Suprapubic skin (tissue), 4 donors: Measurements from ENCODE around the gene LRRIQ3. TPM values are rescaled to one million over a fixed set of nuclear protein-coding genes. Genes with fewer than 3 reads are reported as not detected.
"Not testable (repeated sequence)": the region's sequence is repeated elsewhere in the genome, so short reads cannot be mapped to it uniquely, and the experiment has no call there.

ENCODE experiments used
- DNase-seq, 2 donors: peaks; one replicate each; pipeline ENCODE4 v3.0.0-alpha.2; 2019; ENCODE audit warnings: low spot score in 2 of 2
- H3K27ac ChIP-seq: fragments of 200-600 bp; sonication (generic); one replicate; pipeline ENCODE4 v1.5.1; 2019
- H3K27me3 ChIP-seq: fragments of 200-600 bp; sonication (generic); one replicate; pipeline ENCODE4 v1.5.1; 2019
- H3K36me3 ChIP-seq: fragments of 200-600 bp; sonication (generic); one replicate; pipeline ENCODE4 v1.5.1; 2019
- H3K4me1 ChIP-seq: fragments of 200-600 bp; sonication (generic); one replicate; pipeline ENCODE4 v1.5.1; 2019
- H3K4me3 ChIP-seq: fragments of 200-600 bp; sonication (generic); one replicate; pipeline ENCODE4 v1.5.1; 2019; ENCODE audit warnings: mild to moderate bottlenecking
- H3K9me3 ChIP-seq: fragments of 200-600 bp; sonication (generic); one replicate; pipeline ENCODE4 v1.5.1; 2019
- EP300 ChIP-seq: sonication (generic); formaldehyde crosslinking; IDR thresholded peaks from one replicate; pipeline ENCODE4 v1.6.1; 2017; ENCODE audit warnings: antibody characterized with exemption
- POLR2A ChIP-seq, 2 donors: fragments of 450-650 bp; IDR thresholded peaks; one replicate each; pipeline ENCODE4 v1.6.1; 2017; ENCODE audit warnings: antibody characterized with exemption in 2 of 2, mild to moderate bottlenecking in 2 of 2, moderate library complexity in 2 of 2
- POLR2AphosphoS5 ChIP-seq, 3 donors: sonication (generic); formaldehyde crosslinking; IDR thresholded peaks; one replicate each; pipeline ENCODE4 v1.6.1; 2017; ENCODE audit warnings: antibody characterized with exemption in 3 of 3
- WGBS: methylation state at CpG from one replicate; pipeline ENCODE4 v1.1.5; 2018; 5-methylcytosine and 5-hydroxymethylcytosine counted together
- total RNA-seq, 4 donors: library from RNA; depleted of rRNA; stranded (reverse); fragments of >200 nt; gene quantifications; one replicate each; pipeline ENCODE4 v1.1.0, GENCODE V29; 2016
- TF ChIP-seq, protein P1 (sequence below), 2 donors: fragments of 200-600 bp in 1 of 2; fragments of 450-650 bp in 1 of 2; sonication (generic) in 1 of 2; IDR thresholded peaks; one replicate each; pipeline ENCODE4 v1.5.1; 2016 to 2019; ENCODE audit warnings: antibody characterized with exemption in 2 of 2, mild to moderate bottlenecking in 1 of 2, moderate library complexity in 1 of 2

The LRRIQ3 gene
- total RNA-seq, 4 donors from 2014 or later: 0.38 to 0.59 TPM; not detected in 2

DNA sequence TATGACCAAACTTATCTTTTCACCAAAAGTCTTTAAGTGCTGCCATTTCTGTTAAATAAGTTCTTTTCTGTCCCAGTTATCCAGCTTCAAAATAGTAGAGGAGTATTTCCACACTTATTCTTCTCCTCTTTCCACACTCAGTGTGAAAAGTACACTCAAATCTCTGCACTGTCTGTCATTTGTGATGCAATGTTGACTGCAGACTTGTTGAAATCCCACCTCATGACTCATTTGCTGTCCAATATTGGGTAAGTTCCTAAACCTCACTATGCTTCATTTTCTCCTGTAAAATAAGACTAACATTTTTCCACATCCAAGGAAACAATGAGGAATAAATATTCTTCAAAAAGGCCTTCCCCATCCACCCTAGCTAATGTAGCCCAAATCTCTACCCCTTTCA lies 17.5 kb downstream of the LRRIQ3 start:
- Histone ChIP-seq H3K4me3 (no peak overlapping the region), H3K9me3 (no peaks in the 10 kb centered on the region), H3K4me1 (no peaks in the 10 kb centered on the region), H3K36me3 (no peaks in the 10 kb centered on the region), H3K27me3 (no peaks in the 10 kb centered on the region), H3K27ac (no peak overlapping the region)
- TF ChIP-seq, protein P1, sequence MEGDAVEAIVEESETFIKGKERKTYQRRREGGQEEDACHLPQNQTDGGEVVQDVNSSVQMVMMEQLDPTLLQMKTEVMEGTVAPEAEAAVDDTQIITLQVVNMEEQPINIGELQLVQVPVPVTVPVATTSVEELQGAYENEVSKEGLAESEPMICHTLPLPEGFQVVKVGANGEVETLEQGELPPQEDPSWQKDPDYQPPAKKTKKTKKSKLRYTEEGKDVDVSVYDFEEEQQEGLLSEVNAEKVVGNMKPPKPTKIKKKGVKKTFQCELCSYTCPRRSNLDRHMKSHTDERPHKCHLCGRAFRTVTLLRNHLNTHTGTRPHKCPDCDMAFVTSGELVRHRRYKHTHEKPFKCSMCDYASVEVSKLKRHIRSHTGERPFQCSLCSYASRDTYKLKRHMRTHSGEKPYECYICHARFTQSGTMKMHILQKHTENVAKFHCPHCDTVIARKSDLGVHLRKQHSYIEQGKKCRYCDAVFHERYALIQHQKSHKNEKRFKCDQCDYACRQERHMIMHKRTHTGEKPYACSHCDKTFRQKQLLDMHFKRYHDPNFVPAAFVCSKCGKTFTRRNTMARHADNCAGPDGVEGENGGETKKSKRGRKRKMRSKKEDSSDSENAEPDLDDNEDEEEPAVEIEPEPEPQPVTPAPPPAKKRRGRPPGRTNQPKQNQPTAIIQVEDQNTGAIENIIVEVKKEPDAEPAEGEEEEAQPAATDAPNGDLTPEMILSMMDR (IDR thresholded peaks at IDR 0.05): no peak
- TF ChIP-seq POLR2A (IDR thresholded peaks at IDR 0.05) (no peak), POLR2AphosphoS5 (IDR thresholded peaks at IDR 0.05) (no peak), EP300 (no peak)
- DNase-seq: no peak

DNA sequence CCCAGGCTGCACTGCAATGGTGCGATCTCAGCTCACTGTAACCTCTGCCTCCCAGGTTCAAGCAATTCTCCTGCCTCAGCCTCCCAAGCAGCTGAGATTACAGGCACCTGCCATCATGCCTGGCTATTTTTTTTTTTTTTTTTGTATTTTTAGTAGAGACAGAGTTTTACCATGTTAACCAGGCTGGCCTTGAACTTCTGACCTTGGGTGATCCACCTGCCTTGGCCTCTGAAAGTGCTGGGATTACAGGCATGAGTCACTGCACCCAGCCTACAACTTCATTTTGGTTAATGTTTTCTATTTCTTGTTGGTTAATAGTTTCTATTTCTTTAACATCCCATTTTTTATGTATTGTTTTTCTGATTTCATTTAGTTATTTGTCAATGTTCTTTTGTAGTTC lies 23.6 kb downstream of the LRRIQ3 start:
- H3K4me1 ChIP-seq, H3K27ac ChIP-seq, H3K4me3 ChIP-seq, H3K36me3 ChIP-seq, H3K9me3 ChIP-seq, DNase-seq, H3K27me3 ChIP-seq: not testable (repeated sequence)
- 96% methylated on average over 1 of the region's 1 CpG for WGBS

DNA sequence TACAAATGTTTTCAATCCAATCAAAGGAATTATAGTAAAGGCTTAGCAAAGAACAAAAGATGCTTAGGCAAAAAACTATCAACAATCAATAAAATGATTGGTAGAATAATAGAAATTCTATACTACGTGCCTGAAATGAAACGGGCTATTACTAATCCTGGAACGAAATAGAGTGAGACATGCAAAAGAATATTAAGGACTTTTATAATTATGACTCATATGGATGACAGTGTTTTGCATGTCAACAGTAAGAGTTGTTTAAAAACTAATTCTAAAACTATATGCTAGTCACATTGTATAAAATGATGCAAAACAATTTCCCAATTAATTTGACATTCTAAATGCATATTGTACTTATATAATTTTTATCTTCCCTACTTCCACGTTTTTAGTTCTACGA lies 35.6 kb downstream of the LRRIQ3 start:
- no peak for TF ChIP-seq POLR2AphosphoS5 (IDR thresholded peaks at IDR 0.05)
- TF ChIP-seq EP300: no peak
- no peak for TF ChIP-seq POLR2A (IDR thresholded peaks at IDR 0.05)
- TF ChIP-seq, protein P1 (IDR thresholded peaks at IDR 0.05): no peak
- WGBS: 67% methylated on average over 5 of the region's 5 CpGs
- Histone ChIP-seq H3K4me1 (no peaks in the 10 kb centered on the region), H3K36me3 (no peaks in the 10 kb centered on the region), H3K27me3 (no peaks in the 10 kb centered on the region), H3K4me3 (no peak overlapping the region), H3K27ac (no peak overlapping the region), H3K9me3 (no peaks in the 10 kb centered on the region)
- DNase-seq: no peak

DNA sequence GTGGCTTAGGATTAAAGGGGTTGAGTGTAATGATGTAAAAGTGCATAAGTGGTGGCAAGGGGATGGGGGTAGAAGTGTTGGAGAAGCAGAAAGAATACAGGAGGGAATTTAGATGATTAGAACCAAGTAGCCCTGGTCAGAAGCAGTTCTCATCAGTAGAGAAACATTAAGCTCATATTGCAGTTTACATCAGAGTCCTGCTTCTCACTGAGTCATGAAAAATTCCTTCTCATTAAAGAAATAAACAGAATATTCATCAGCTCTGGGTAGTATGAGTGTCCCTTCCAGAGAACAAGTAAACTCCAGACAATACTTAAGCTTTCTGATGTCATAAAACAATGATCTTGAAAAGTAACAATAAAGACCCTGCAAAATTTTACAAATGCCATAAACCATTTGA lies 36.5 kb downstream of the LRRIQ3 start:
- Histone ChIP-seq H3K9me3 (no peaks in the 10 kb centered on the region), H3K27me3 (no peaks in the 10 kb centered on the region), H3K27ac (no peak overlapping the region), H3K4me3 (no peak overlapping the region), H3K36me3 (no peaks in the 10 kb centered on the region), H3K4me1 (no peaks in the 10 kb centered on the region)
- no peak for DNase-seq
- TF ChIP-seq, protein P1 (IDR thresholded peaks at IDR 0.05): no peak
- TF ChIP-seq POLR2A (IDR thresholded peaks at IDR 0.05): no peak
- TF ChIP-seq POLR2AphosphoS5 (IDR thresholded peaks at IDR 0.05): no peak
- no peak for TF ChIP-seq EP300

DNA sequence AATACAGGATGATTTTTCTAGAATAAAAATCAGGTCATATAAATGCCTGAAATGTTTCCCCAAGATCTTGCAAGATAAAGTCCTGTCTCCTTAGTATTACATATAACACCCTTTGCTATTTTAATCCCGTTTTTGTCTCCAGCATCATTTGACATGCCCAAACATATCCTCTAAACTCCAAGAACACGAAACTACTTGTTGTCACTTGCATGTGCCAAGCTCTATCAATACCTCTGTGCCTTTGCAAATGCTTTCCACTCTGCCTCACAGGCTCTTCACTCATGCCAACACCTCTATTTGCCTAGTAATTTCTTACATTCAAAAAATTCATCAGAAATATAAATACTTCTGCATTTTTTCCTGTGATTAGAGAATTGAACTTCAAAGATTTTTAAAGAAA lies 37.9 kb downstream of the LRRIQ3 start:
- H3K4me1 ChIP-seq: no peaks in the 10 kb centered on the region
- no peaks in the 10 kb centered on the region for H3K27me3 ChIP-seq
- no peak for DNase-seq
- whole genome bisulfite sequencing: 48% methylated on average over 2 of the region's 2 CpGs
- no peaks in the 10 kb centered on the region for H3K36me3 ChIP-seq
- no peaks in the 10 kb centered on the region for H3K9me3 ChIP-seq
- H3K4me3 ChIP-seq: no peak overlapping the region
- no peak overlapping the region for H3K27ac ChIP-seq
- TF ChIP-seq, protein P1 (IDR thresholded peaks at IDR 0.05): no peak
- TF ChIP-seq POLR2AphosphoS5 (IDR thresholded peaks at IDR 0.05) (no peak), POLR2A (IDR thresholded peaks at IDR 0.05) (no peak), EP300 (no peak)

DNA sequence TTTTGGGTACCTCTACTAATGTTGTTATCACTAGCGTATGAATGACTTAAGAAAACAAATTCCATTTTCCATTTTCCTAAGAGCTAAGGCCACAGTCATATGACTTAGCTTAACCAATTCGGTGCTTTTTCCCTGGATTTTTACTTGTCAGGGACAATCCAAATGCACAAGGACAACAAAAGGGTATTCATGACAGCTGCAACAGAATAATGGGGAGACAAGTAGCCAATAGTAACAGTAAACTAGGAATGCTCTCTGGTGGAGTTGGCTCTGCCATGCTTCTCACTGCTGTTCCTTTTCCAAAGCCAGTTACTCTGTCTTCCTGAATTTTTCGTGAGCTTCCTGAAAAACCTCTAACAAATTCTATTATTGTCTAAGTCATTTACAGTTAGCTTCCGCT lies 52.9 kb downstream of the LRRIQ3 start:
- H3K27me3 ChIP-seq: no peaks in the 10 kb centered on the region
- H3K27ac ChIP-seq: no peak overlapping the region
- H3K4me1 ChIP-seq: no peaks in the 10 kb centered on the region
- 87% methylated on average over 4 of the region's 4 CpGs for WGBS
- DNase-seq: no peak
- no peak overlapping the region for H3K4me3 ChIP-seq
- no peaks in the 10 kb centered on the region for H3K36me3 ChIP-seq
- no peaks in the 10 kb centered on the region for H3K9me3 ChIP-seq
- no peak for TF ChIP-seq EP300
- TF ChIP-seq, protein P1 (IDR thresholded peaks at IDR 0.05): no peak
- no peak for TF ChIP-seq POLR2A (IDR thresholded peaks at IDR 0.05)
- no peak for TF ChIP-seq POLR2AphosphoS5 (IDR thresholded peaks at IDR 0.05)

DNA sequence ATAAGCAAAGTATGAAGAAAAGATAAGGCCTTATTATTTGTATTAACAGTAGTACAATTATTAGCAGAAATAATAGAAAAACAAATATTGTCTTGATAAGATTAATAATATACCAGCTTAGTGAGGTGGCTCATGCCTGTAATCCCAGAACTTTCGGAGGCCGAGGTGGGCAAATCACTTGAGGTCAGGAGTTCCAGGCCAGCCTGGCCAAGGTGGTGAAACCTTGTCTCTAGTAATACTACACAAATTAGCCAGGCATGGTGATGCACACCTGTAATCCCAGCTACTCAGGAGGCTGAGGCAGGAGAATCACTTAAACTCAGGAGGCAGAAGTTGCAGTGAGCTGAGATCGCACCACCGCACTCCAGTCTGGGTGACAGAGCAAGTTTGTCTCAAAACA lies 80.6 kb downstream of the LRRIQ3 start:
- H3K36me3 ChIP-seq, H3K9me3 ChIP-seq, DNase-seq, H3K4me1 ChIP-seq, H3K4me3 ChIP-seq, H3K27ac ChIP-seq, H3K27me3 ChIP-seq: not testable (repeated sequence)
- 96% methylated on average over 4 of the region's 4 CpGs for WGBS
